Measurements from ENCODE around the gene SYT1.

DNA sequence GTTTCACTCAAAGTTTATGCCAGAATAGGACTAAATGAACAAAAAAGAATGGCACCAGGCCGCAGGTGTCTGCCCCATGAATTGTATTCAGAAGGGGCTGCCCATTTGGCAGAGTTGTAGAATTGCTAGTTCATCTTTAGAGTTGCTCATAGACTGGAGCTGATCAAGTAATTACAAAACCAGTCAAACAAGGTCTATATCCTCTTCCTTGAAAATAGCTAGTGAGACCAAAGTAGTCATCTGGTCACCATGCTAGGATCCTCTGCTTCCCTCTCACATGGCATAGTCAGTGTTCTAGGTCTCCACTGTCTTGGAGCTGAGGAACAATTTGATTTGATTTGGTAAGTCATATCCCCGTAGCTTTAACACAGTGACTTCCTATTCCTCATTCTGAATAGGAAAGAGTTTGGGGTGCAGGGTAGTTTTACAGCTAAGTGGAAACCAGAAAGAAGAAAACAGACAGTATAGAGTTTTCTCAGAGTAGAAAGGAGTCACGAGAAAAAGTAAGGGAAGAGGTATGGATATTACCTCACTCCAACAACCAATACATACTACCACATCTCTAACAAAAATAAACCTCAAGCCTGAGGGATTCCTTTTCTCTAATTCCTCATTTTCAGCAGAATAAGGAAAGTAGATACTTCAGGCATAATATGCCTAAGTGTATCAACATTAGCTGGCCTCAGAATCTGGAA, 574.1 kb downstream of the SYT1 start:
- no peak for TF ChIP-seq POLR2AphosphoS5 (IDR thresholded peaks at IDR 0.05; ENCODE audit: borderline replicate concordance, low read depth, low read length)
- TF ChIP-seq EZH2 (IDR thresholded peaks at IDR 0.05), result no peak
- no peak for TF ChIP-seq FOXP2 (optimal IDR thresholded peaks at IDR 0.05; ENCODE audit: control extremely low read depth, extremely low read length, insufficient read depth)
